Gastroesophageal sphincter (tissue), 3 donors: ENCODE measurements around the gene PI4KA.

Experiments used
- CTCF ChIP-seq, 4 experiments: fragments of 200-600 bp in 2 of 4; fragments of 450-650 bp in 2 of 4; sonication (generic) in 1 of 4; IDR thresholded peaks; one replicate each; pipeline ENCODE4 v1.5.1; 2017 to 2019; ENCODE audit warnings: antibody characterized with exemption in 4 of 4, mild to moderate bottlenecking in 2 of 4, moderate library complexity in 2 of 4
- EP300 ChIP-seq: sonication (generic); formaldehyde crosslinking; IDR thresholded peaks from one replicate; pipeline ENCODE4 v1.6.1; 2017; ENCODE audit warnings: antibody characterized with exemption, mild to moderate bottlenecking
- POLR2A ChIP-seq, 2 donors: fragments of 450-650 bp; IDR thresholded peaks; one replicate each; pipeline ENCODE4 v1.6.1; 2017; ENCODE audit warnings: antibody characterized with exemption in 2 of 2, mild to moderate bottlenecking in 2 of 2, moderate library complexity in 1 of 2
- POLR2AphosphoS5 ChIP-seq: sonication (generic); formaldehyde crosslinking; IDR thresholded peaks from one replicate; pipeline ENCODE4 v1.6.1; 2017; ENCODE audit warnings: antibody characterized with exemption

- TF ChIP-seq CTCF (IDR thresholded peaks at IDR 0.05) (no peak), POLR2AphosphoS5 (no peak), POLR2A (IDR thresholded peaks at IDR 0.05) (no peak), EP300 (no peak)
Measured at GRCh38 chr22:20852076-20852475, 6.5 kb downstream of the PI4KA start.
